AG09309 (cell line): ENCODE results near the gene FOXO4.

Experiments
- DNase-seq: peaks from one replicate; pipeline ENCODE4 v3.0.0-alpha.2; 2010; ENCODE audit warnings: low read depth
- H3K4me3 ChIP-seq: 2 replicates; pipeline ENCODE4 v1.5.1; 2011; ENCODE audit warnings: mild to moderate bottlenecking, low read depth, low read length, moderate library complexity; ENCODE audit not compliant: control insufficient read depth
- TF ChIP-seq, protein P1 (sequence below): IDR thresholded peaks from 2 replicates; pipeline ENCODE4 v1.5.1; 2011; ENCODE audit warnings: mild to moderate bottlenecking, low read depth, low read length, inconsistent platforms; ENCODE audit not compliant: insufficient read depth, control insufficient read depth; ENCODE audit errors: missing control alignments

Gene FOXO4

DNA sequence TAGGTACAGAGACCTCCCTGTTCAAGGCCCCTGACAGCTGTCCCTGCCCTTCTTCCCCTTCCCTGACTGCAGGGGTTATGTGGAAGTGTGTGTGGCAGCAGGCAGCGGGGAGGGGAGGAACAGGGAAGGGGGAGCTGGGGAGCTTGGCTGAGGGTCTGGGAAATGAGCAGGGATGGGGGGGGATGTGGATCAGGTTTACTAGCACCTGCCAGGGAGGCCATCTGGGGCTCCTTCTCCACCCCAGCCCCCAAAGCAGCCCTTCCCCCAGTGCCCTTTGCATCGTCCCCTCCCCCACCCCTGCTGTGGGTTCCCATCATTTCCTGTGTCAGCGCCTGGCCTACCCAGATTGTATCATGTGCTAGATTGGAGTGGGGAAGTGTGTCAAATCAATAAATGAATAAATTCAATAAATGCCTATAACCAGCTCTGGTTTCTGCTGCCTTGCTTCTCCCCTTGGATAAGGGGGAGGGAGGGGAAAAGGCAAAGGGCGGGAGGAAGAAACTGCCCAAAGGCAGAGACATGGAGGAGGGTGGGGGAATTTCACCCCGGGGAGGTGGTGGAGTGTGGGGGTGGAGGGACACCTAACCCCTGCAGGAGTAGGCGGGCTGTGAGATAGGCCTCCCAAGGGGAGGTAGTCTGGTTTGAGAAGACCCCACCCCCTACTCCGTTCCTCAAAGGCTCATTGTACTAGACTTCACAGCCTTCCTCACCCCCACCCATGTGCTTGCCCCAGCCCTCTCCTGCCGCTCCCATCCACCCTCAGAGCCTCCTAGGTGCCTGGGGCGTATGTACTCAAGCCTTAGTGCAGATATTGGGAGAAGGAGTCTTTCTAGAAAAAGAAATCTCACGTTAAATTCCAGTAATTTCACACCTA, 7.7 kb downstream of the FOXO4 start:
- DNase-seq, result no peak
- H3K4me3 ChIP-seq, result no peak overlapping the region
- TF ChIP-seq, protein P1, sequence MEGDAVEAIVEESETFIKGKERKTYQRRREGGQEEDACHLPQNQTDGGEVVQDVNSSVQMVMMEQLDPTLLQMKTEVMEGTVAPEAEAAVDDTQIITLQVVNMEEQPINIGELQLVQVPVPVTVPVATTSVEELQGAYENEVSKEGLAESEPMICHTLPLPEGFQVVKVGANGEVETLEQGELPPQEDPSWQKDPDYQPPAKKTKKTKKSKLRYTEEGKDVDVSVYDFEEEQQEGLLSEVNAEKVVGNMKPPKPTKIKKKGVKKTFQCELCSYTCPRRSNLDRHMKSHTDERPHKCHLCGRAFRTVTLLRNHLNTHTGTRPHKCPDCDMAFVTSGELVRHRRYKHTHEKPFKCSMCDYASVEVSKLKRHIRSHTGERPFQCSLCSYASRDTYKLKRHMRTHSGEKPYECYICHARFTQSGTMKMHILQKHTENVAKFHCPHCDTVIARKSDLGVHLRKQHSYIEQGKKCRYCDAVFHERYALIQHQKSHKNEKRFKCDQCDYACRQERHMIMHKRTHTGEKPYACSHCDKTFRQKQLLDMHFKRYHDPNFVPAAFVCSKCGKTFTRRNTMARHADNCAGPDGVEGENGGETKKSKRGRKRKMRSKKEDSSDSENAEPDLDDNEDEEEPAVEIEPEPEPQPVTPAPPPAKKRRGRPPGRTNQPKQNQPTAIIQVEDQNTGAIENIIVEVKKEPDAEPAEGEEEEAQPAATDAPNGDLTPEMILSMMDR, result no peak

DNA sequence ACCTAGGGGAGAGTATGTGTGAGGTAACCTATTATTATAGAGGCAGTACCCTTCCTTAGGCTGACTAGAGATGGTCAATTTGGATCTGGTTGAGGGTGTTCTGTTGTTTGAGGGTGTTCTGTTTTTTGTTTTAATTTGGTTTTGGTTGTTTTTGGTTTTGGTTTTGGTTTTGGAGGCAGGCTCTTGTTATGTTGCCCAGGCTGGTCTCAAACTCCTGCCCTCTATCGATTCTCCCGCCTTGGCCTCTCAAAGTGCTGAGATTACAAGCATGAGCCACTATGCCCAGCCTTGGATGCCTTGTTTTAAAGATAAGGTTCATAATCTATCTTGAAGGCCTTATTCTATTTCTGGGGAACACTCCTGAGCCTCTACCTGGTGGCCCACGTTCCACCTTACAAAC, 10.0 kb downstream of the FOXO4 start:
- H3K4me3 ChIP-seq, result no peak overlapping the region
- TF ChIP-seq, protein P1, result no peak
- DNase-seq, result no peak

DNA sequence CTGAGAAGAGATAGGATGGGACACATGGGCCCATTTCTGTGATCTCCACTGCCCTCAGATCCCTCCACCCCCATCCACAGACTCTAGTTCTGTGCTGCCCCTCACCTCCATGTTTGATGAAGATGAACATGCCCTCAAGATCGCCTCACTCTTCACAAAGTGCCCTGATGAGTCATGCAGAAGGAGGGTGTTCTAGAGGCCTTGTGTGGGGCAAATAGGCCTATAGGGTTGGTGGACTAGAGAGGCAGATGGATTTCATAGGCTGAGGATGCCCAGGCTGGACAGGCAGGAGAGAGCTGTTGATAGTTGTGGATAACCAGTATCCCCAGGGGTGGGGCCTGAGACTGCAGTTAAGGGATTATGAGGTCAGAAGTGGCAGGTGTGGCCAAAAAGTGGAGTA, 10.8 kb downstream of the FOXO4 start, which contains the start of gene CXorf65:
CXorf65 (minus strand) TSS at position 314 of the 400 bp plus-strand sequence; CDS start at position 130, 184 bp downstream.
- TF ChIP-seq, protein P1, result no peak
- H3K4me3 ChIP-seq, result no peak within 1 kb of the TSS
- no peak for DNase-seq

DNA sequence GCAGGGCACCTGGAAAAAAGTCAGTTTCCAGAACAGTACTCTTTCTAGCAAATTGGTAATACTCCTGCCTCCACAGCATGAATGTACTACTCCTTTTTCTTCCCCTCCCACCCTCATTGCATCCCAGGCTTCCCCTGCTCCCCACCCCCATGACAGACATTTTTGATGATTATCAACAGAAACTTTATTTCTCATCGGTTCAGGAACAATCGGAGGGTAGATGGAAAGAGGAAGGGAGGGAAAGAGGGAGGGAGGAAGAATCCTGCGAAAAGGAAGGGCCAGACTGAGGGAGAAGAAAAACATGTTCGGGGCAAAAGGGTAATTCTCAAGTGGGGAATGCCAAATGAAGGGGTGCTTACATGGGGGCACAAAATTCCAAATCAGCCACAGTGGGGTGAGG, 11.6 kb downstream of the FOXO4 start:
- TF ChIP-seq, protein P1, result no peak
- no peak overlapping the region for H3K4me3 ChIP-seq

DNA sequence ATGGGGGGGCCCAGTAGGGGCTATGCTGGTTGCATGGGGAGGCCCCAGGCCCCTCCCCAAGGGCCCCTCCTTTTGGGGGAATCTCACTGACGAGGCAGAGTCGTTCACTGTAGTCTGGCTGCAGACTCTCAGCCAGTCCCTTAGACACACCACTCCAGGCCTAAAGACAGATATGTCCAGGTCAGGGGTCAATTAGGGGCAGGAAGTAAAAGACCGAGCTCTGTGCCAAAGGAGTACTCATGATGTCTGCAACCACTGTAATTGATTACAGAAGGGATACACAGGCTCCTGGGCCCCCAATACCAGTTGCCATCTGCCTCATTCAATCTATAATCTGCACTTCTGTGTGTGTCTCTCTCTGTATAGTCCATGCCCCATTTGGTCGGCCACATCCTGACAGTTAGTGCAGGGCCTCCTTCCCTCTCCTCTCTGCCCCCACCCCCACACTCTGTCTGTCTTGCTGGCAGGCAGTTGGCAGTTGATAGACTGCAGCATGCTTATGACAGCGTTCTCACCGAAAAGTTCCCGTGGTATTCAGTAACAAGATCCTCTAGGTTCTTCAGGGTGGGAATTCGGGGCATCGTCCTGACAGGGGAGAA, 12.2 kb downstream of the FOXO4 start:
- H3K4me3 ChIP-seq, result no peak overlapping the region
- DNase-seq, result no peak
- TF ChIP-seq, protein P1, result no peak

More for the DNA sequence above, 11.6 kb downstream of the FOXO4 start:
- no peak for DNase-seq

DNA sequence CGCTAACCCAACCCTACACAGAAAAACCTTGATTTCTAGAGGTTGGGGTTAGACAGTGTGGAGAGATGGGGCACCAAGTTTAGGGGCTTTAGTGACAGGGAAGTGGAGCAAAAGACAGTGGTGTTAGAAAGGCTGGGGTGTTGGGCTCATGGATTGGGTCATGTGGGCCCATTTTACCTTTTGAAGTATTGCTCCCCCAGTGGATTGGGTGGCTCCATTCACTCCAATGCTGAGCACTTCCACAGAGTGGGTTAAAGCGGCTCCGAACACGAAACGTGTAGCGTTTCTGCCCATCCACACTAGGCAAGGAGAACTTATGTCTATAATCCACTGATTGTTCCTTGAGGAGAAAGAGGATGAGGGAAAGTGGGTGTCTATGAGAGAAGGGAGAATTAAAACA, 13.4 kb downstream of the FOXO4 start:
- no peak overlapping the region for H3K4me3 ChIP-seq
- TF ChIP-seq, protein P1, result no peak
- DNase-seq, result no peak
